GM11168 (cell line): ENCODE data around the gene TMEM61.
"Not testable (repeated sequence)": the region's sequence is repeated elsewhere in the genome, so short reads cannot be mapped to it uniquely, and the experiment has no call there.

Source experiments
- in situ Hi-C: fragments of 300-500 bp; cut with MboI; formaldehyde crosslinking; loops from one replicate; pipeline ENCODE4 v1.12.0; 2022; ENCODE audit warnings: low sequenced_read_pairs; ENCODE audit not compliant: unreplicated experiment

The TMEM61 gene

DNA sequence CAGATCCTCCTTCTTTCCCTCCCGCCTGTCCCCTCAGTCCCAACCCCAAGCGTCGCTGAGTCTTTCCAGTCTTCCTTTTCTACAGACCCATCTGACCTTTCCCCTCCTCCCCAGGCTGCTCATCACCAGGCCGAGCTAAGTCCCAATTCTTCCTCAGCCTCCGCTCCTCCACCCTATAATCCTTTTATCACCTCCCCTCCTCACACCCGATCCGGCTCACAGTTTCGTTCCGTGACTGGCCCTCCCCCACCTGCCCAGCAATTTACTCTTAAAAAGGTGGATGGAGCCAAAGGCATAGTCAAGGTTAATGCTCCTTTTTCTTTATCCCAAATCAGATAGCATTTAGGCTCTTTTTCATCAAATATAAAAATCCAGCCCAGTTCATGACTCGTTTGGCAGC is 43.7 kb downstream of the TMEM61 start:
- in situ Hi-C loops, result loop anchor here (25.0 kb wide), 1 partner anchor 362 kb away; no protein-coding TSS in a partner anchor

- in situ Hi-C loops, result not testable (repeated sequence)
These were observed 46.3 kb downstream of the TMEM61 start for GRCh38 chr1:55026682-55027081.

DNA sequence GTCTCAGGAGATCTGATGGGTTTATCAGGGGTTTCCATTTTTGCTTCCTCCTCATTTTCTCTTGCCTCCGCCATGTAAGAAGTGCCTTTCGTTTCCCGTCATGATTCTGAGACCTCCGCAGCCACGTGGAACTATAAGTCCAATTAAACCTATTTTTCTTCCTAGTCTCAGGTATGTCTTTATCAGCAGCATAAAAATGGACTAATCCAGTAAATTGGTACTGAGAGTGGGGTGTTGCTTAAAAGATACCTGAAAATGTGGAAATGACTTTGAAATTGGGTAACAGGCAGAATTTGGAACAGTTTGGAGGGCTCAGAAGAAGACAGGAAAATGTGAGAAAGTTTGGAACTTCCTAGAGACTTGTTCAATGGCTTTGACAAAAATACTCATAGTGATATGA is 50.7 kb downstream of the TMEM61 start:
- in situ Hi-C loops, result not testable (repeated sequence)

DNA sequence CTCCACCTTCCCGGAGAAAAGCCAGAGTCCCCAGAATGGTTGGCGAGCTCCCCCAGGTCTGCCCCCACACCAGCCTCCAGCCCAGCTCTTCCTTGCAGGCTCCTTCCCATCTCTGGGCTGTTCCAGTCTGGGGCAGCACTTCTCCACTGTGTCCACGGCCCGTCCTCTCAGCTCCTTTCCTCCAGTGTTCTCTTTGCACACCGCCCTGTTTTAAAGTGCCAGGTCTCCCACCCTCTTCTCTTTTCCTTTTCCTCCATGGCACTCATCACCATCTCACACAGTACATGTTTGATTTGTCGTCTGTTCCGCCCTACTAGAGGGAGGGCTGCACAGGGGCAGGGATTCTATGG is 52.8 kb downstream of the TMEM61 start:
- in situ Hi-C loops, result no loop called here

DNA sequence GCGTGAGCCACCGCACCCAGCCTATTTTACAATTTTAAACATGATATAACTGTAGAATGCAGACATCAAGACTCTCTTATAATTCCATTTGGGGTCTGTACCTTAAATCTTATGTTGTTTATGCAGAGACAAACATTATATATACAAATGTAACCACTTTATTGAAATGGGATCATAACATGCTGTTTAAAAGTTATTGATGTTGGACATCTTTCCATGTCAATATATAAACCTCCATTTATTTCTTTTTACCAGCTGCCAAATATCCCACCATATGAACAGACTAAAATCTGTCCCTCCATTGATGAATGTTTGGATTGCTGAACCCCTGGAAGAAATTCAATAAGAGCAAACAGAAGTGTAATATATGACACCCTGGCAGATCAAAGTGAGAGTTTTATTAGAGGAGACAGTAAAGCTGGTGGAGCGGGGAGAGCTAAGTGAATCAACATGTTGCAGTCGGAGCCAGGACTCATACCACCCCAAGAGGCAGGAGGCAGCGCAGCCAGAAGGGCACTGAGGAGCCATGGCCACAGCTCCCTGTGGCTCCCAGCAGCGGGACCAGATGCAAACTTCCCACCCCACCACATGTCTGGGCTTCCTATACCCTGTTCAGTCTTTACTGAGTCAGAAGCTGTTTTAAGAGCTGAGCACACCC is 54.2 kb downstream of the TMEM61 start:
- in situ Hi-C loops, result no loop called here

GRCh38 chr1:55035904-55036303 is 55.5 kb downstream of the TMEM61 start:
- in situ Hi-C loops, result no loop called here

DNA sequence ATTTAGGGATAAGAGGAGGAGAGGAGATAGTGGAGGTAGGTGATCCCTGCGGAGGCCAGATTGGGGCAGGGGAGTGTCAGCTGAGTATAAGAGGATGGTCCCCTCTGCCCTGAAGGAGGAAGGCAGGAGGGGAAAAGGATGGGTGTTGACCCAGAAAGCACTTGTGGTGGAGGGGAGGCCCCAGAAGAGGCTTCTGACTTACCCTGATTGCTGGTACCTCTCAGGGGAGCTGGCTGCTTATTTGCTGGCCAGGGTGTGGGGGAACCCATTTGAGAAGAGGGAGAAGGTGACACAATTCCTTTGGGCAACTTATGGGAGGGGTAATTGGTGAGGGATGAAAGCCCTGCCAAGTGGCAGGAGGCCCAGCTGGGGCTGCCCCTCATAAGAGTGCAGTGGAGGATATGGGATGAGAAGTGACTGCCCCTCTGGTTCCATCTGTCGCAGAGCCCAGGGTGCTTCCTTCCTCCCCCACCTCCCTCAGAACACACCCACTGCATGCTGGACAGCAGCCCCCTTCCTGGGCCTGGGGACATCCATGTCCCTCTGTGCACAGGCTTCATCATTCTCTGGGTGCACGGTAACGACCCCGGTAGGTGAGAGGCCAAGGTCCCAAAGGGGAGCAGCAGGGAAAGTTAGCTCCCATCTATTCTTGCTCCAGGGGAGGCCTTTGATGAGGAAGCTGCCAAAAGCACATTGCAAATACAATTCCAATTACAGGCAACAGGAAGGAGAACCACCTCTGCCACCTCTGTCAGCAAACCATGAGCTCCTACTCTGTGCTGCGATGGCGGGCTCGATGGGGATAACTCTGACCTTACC is 57.5 kb downstream of the TMEM61 start:
- in situ Hi-C loops, result no loop called here

GRCh38 chr1:55038552-55038838 is 58.1 kb downstream of the TMEM61 start:
- in situ Hi-C loops, result no loop called here

- in situ Hi-C loops, result no loop called here
These were observed 58.5 kb downstream of the TMEM61 start for GRCh38 chr1:55038974-55039341.

DNA sequence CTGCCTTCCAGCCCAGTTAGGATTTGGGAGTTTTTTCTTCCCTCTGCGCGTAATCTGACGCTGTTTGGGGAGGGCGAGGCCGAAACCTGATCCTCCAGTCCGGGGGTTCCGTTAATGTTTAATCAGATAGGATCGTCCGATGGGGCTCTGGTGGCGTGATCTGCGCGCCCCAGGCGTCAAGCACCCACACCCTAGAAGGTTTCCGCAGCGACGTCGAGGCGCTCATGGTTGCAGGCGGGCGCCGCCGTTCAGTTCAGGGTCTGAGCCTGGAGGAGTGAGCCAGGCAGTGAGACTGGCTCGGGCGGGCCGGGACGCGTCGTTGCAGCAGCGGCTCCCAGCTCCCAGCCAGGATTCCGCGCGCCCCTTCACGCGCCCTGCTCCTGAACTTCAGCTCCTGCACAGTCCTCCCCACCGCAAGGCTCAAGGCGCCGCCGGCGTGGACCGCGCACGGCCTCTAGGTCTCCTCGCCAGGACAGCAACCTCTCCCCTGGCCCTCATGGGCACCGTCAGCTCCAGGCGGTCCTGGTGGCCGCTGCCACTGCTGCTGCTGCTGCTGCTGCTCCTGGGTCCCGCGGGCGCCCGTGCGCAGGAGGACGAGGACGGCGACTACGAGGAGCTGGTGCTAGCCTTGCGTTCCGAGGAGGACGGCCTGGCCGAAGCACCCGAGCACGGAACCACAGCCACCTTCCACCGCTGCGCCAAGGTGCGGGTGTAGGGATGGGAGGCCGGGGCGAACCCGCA is 59.1 kb downstream of the TMEM61 start, which contains the start of gene PCSK9:
Gene PCSK9 (plus strand): TSS at position 207 of the 741 bp plus-strand sequence. CDS start 290 bp downstream, at position 497.
- in situ Hi-C loops, result no loop called here

- in situ Hi-C loops, result no loop called here
These were observed 59.9 kb downstream of the TMEM61 start for GRCh38 chr1:55040083-55040932.

DNA sequence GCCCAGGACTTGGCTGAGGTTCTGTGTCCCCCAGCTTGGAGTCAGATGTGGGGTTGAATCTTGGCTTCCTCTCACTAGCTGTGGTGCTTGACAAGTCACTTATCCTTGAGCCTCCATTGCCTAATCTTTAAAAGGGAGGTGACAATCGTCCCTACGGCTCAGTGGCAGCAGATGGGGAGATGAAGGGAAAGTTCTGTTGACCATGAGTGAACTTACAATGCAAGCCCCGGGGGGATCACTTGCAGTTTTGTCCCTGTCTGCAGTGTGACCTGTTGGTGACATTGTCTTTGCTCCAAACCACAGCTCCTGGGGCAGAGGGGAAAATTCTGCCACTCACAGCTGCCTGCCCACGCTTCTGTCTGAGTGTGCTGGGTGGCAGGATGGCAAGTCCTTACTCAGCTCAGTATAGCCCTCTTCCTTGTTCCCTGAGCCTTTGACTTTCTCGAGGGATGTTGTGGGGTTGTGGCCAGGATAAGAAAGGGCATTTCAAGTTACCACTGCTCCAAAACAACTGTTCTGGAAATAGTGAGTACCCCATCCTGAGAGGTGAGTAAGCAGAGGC is 60.6 kb downstream of the TMEM61 start:
- in situ Hi-C loops, result no loop called here

DNA sequence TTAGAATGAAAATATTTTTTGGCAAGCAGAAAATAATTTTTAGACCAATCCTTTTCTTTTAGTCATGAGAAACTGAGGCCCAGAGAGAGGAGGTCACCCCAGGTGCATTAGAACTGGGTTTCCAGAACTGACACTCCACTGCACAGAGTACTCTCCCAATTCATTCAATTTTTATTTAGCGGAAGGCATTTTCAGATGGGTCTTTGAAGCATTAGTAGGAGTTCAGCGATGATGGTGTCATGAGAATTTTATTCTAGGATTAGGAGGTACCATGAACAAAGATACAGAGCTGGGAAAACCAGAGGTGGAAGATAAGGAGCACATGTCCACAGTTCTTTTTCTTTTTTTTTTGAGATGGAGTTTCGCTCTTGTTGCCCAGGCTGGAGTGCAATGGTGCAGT is 61.2 kb downstream of the TMEM61 start:
- in situ Hi-C loops, result no loop called here
